Nasal cavity respiratory epithelium epithelial cell of viscerocranial mucosa (primary cell): ENCODE data around the gene JCHAIN. TPM values are rescaled to one million over a fixed set of nuclear protein-coding genes. Genes with fewer than 3 reads are reported as not detected.

Experiments
- total RNA-seq: library from RNA; depleted of rRNA; stranded (reverse); fragments of >200 nt; gene quantifications from 2 replicates; pipeline ENCODE4 v1.2.3, GENCODE V29; 2014

JCHAIN gene
- total RNA-seq = 0.34 TPM in 1 of 2 replicates, not detected in the other

GRCh38 chr4:70666369-70666768 lies at the start of gene JCHAIN:
Gene JCHAIN (minus strand): TSS chr4:70666508. CDS start chr4:70666490, 18 bp downstream.

DNA sequence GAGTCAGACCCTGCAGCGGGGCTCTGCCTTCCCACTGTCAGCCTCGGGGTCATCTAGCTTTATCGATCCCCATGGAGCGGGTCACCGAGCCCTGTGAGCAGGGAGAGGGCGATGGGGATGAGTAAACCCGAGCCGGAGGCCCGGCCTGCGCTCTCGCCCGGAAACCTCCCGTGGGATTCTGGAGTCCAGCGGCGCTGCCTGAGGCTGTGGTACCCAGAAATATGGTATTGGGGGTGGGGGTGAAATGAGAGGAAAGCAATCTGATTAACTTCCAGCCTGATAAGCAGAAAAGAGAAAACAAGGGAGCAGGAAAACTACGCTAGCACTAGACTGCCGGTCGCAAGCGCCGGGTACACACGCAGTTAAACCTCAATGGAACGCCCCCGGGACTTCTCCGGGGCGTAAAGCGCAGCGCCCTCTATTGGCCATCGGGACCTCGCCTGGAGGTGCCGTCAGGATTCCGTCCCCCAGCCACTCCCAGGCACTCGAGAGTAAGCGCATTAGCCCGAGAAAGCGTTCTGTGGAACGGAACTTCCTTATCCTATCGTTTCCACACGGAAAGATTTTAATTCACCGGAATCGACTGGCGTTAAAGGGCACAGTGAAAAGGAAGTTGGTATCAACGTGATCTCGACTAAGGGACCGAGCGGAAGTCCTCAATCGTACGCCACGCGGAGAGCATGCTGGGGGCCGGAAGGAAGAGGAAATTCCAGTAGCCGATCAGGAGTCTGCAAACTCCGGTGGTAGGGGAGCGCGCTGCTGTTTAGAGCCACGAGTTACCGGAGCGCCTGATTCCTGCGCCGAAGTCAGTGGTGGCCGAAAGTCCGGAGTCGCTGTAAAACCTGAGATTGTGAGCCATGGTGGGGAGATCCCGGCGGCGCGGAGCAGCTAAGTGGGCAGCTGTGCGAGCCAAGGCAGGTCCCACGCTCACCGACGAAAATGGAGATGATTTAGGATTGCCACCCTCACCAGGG lies 21.8 kb upstream of the JCHAIN start, which contains the start of gene UTP3:
Gene UTP3 (plus strand): TSS at position 712 of the 974 bp plus-strand sequence. CDS start 146 bp downstream, at position 858.

GRCh38 chr4:70628444-70628843 lies 37.9 kb downstream of the JCHAIN start, which contains the start of gene ENAM:
Gene ENAM (plus strand): TSS chr4:70628744. CDS start chr4:70629501, 757 bp downstream.

Other genes starting within 250 kb of the JCHAIN start
- not detected in 2 replicates for gene MUC7, start 194.3 kb downstream of the JCHAIN start, total RNA-seq
- gene AMTN, start 147.9 kb downstream of the JCHAIN start, total RNA-seq = 0.34 and 1.3 TPM in 2 replicates
- gene AMBN, start 74.3 kb downstream of the JCHAIN start, total RNA-seq = not detected in 2 replicates
- gene ENAM, start 37.8 kb downstream of the JCHAIN start, total RNA-seq = not detected in 2 replicates
- 19.5 and 36.2 TPM in 2 replicates for gene UTP3, start 22.0 kb upstream of the JCHAIN start, total RNA-seq
- gene RUFY3, start 55.5 kb upstream of the JCHAIN start, total RNA-seq = 40.0 and 63.1 TPM in 2 replicates
- gene GRSF1, start 173.4 kb upstream of the JCHAIN start, total RNA-seq = 55.4 and 102 TPM in 2 replicates
- 12.6 and 20.4 TPM in 2 replicates for gene MOB1B, start 235.9 kb upstream of the JCHAIN start, total RNA-seq